NCI-H774 (cell line): ENCODE data around the gene SPEN.

Experiments
- DNase-seq: peaks from one replicate; lab custom pipeline; 2025; lab: John Stamatoyannopoulos, UW

The SPEN gene

GRCh38 chr1:15985611-15986297, 138.2 kb downstream of the SPEN start:
- DNase-seq = no peak

GRCh38 chr1:15988856-15989736, 141.6 kb downstream of the SPEN start:
- DNase-seq = no peak

- DNase-seq = no peak
These were observed 142.3 kb downstream of the SPEN start for GRCh38 chr1:15989776-15990175.
